ENCODE results near the gene CHRNG.

CHRNG gene

DNA sequence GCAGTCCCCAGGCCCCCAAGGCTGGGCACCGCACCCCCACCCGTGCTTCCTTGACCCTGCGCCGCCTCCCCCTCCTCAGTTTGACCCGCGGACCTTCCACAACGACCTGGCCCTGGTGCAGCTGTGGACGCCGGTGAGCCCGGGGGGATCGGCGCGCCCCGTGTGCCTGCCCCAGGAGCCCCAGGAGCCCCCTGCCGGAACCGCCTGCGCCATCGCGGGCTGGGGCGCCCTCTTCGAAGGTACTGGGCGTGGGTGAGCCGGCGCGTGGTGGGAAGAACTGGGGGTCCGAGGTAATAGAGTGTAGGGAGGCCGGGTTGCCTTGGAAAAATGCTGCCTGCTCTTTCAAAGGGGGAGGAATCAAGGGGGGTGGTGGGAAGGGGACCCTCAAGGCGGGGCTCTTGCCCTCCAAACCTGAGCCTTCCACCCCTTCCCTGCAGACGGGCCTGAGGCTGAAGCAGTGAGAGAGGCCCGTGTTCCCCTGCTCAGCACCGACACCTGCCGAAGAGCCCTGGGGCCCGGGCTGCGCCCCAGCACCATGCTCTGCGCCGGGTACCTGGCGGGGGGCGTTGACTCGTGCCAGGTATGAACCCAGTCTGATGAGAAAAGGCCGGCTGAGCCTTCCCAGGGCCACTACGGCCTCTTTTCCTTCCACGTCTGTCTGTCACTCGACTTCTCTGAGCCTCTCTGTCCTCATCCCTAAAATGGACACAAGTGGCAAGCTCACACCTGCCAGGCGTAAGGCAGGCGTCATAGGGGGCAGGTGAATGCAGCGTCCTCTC lies 16.7 kb upstream of the CHRNG start:
- Histone ChIP-seq H3K4me3 (ENCODE audit: low read depth, low read length) (no peak overlapping the region), H3K27me3 (ENCODE audit: insufficient read depth, low read depth, severe bottlenecking) (peaks cover 24% of the 10 kb centered on the region), H3K9me3 (ENCODE audit: severe bottlenecking) (no peaks in the 10 kb centered on the region), H3K27ac (no peak overlapping the region), H3K36me3 (no peaks in the 10 kb centered on the region)
- TF ChIP-seq, protein P1, sequence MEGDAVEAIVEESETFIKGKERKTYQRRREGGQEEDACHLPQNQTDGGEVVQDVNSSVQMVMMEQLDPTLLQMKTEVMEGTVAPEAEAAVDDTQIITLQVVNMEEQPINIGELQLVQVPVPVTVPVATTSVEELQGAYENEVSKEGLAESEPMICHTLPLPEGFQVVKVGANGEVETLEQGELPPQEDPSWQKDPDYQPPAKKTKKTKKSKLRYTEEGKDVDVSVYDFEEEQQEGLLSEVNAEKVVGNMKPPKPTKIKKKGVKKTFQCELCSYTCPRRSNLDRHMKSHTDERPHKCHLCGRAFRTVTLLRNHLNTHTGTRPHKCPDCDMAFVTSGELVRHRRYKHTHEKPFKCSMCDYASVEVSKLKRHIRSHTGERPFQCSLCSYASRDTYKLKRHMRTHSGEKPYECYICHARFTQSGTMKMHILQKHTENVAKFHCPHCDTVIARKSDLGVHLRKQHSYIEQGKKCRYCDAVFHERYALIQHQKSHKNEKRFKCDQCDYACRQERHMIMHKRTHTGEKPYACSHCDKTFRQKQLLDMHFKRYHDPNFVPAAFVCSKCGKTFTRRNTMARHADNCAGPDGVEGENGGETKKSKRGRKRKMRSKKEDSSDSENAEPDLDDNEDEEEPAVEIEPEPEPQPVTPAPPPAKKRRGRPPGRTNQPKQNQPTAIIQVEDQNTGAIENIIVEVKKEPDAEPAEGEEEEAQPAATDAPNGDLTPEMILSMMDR (IDR thresholded peaks at IDR 0.05; ENCODE audit: low read depth, low read length), result no peak
- no peak for DNase-seq

DNA sequence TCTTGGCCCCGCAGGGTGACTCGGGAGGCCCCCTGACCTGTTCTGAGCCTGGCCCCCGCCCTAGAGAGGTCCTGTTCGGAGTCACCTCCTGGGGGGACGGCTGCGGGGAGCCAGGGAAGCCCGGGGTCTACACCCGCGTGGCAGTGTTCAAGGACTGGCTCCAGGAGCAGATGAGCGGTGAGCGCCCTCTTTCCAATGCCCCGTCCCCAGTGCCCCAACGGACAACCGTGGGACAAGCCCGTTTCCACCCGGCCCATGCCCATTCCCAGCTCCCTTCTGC lies 16.1 kb upstream of the CHRNG start:
- H3K27me3 ChIP-seq (ENCODE audit: insufficient read depth, low read depth, severe bottlenecking), result peaks cover 24% of the 10 kb centered on the region
- TF ChIP-seq, protein P1 (IDR thresholded peaks at IDR 0.05; ENCODE audit: low read depth, low read length), result no peak
- no peak overlapping the region for H3K27ac ChIP-seq
- no peaks in the 10 kb centered on the region for H3K9me3 ChIP-seq (ENCODE audit: severe bottlenecking)
- no peak for DNase-seq
- peak overlapping the region; percentile 48 for H3K4me3 ChIP-seq (ENCODE audit: low read depth, low read length)
- no peaks in the 10 kb centered on the region for H3K36me3 ChIP-seq

DNA sequence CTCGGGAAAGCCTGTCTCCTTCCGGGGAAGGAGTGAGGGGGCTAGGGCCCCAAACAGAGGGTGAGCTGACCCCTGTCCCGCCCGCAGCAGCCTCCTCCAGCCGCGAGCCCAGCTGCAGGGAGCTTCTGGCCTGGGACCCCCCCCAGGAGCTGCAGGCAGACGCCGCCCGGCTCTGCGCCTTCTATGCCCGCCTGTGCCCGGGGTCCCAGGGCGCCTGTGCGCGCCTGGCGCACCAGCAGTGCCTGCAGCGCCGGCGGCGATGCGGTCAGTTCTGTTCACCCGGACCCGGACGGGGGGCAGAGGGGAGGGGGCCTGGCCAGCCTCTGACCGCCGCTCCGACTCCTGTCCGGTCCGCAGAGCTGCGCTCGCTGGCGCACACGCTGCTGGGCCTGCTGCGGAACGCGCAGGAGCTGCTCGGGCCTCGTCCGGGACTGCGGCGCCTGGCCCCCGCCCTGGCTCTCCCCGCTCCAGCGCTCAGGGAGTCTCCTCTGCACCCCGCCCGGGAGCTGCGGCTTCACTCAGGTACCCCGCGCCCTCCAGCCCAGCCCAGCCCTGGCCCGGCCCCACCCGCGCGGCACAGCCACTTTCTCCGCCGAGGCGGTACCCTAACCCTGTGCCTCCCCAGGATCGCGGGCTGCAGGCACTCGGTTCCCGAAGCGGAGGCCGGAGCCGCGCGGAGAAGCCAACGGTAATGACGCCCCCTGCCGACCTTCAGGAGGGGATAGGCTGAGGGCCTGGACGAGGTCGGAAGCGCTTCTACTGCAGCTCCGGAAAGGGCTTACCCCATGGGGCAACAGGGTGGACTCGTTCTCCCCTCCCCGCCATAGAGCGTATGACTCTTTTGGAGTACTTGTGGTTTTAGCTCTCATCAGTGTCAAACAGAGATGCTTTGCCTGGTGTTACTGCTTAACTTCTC lies 15.6 kb upstream of the CHRNG start:
- peaks cover 24% of the 10 kb centered on the region for H3K27me3 ChIP-seq (ENCODE audit: insufficient read depth, low read depth, severe bottlenecking)
- no peaks in the 10 kb centered on the region for H3K36me3 ChIP-seq
- H3K4me3 ChIP-seq (ENCODE audit: low read depth, low read length), result peak overlapping the region; percentile 48
- H3K9me3 ChIP-seq (ENCODE audit: severe bottlenecking), result no peaks in the 10 kb centered on the region
- peak; percentile 82 for DNase-seq
- TF ChIP-seq, protein P1 (IDR thresholded peaks at IDR 0.05; ENCODE audit: low read depth, low read length), result peak; percentile 76
- no peak overlapping the region for H3K27ac ChIP-seq

DNA sequence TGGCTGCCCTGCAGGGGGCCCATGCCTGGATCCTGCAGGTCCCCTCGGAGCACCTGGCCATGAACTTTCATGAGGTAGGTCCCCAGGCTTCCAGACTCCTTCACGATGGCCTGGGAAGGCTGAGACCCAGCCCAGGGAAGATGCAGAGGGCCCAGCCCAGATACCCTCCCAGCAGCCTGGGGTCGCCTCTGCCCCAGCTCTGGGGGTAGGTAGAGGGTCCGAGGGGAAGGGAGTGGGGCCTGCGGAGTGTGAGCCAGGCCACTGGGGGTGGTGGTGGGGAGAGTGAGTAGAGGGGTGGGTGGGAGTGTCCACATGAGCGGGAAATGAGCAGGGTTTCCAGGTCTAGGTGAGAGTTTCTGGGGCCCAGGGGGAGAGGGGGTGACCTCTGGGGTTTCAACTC lies 14.7 kb upstream of the CHRNG start:
- TF ChIP-seq, protein P1 (IDR thresholded peaks at IDR 0.05; ENCODE audit: low read depth, low read length), result no peak
- H3K9me3 ChIP-seq (ENCODE audit: severe bottlenecking), result no peaks in the 10 kb centered on the region
- H3K27ac ChIP-seq, result no peak overlapping the region
- peaks cover 24% of the 10 kb centered on the region for H3K27me3 ChIP-seq (ENCODE audit: insufficient read depth, low read depth, severe bottlenecking)
- no peak for DNase-seq
- H3K4me3 ChIP-seq (ENCODE audit: low read depth, low read length), result no peak overlapping the region
- no peaks in the 10 kb centered on the region for H3K36me3 ChIP-seq

DNA sequence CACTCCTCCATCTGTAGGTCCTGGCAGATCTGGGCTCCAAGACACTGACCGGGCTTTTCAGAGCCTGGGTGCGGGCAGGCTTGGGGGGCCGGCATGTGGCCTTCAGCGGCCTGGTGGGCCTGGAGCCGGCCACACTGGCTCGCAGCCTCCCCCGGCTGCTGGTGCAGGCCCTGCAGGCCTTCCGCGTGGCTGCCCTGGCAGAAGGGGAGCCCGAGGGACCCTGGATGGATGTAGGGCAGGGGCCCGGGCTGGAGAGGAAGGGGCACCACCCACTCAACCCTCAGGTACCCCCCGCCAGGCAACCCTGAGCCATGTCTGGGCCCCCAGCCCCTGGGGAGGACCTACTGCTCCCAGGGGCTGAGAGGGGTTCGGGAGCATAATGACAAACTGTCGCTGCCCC lies 14.3 kb upstream of the CHRNG start:
- Histone ChIP-seq H3K9me3 (ENCODE audit: severe bottlenecking) (no peaks in the 10 kb centered on the region), H3K27me3 (ENCODE audit: insufficient read depth, low read depth, severe bottlenecking) (peaks cover 24% of the 10 kb centered on the region), H3K27ac (no peak overlapping the region), H3K36me3 (no peaks in the 10 kb centered on the region), H3K4me3 (ENCODE audit: low read depth, low read length) (no peak overlapping the region)
- TF ChIP-seq, protein P1 (IDR thresholded peaks at IDR 0.05; ENCODE audit: low read depth, low read length), result no peak
- no peak for DNase-seq

All from WERI-Rb-1 (cell line).